ENCODE results near the gene CAPN8.

The CAPN8 gene

GRCh38 chr1:223618680-223619079 is 46.8 kb downstream of the CAPN8 start:
- FAIRE-seq (no peak), DNase-seq (ENCODE audit: low spot score) (no peak)

GRCh38 chr1:223617323-223618070 is 48.0 kb downstream of the CAPN8 start:
- FAIRE-seq, result no peak
- DNase-seq (ENCODE audit: low spot score), result no peak

DNA sequence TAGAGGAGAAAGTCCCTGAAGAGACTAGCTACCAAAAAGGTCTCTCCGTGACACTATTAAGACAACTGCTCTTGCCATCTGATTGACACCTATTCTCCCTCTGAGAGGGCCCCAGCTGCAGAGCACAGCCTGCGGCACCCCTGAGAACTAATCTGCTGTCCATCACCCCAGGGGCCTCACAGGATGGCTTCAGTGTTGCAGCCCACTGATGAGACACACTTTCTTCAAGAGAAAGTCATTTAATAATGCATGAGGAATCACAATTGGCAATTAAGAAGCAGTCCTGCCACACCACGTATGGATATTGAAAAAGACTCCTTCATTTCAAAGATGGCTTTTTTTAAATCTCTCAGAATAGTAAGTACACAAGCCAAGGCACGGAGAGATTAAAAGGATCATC is 48.9 kb downstream of the CAPN8 start:
- no peak for DNase-seq (ENCODE audit: low spot score)
- no peak for FAIRE-seq

- no peak for FAIRE-seq
Observed at GRCh38 chr1:223611936-223612335, 53.6 kb downstream of the CAPN8 start.

GRCh38 chr1:223609977-223610376 is 55.5 kb downstream of the CAPN8 start:
- FAIRE-seq (no peak), DNase-seq (ENCODE audit: low spot score) (no peak)

More at GRCh38 chr1:223611936-223612335, 53.6 kb downstream of the CAPN8 start:
- no peak for DNase-seq (ENCODE audit: low spot score)

- no peak for FAIRE-seq
Observed at GRCh38 chr1:223609066-223609465, 56.4 kb downstream of the CAPN8 start.

GRCh38 chr1:223558512-223558911 is 107.0 kb downstream of the CAPN8 start:
- no peak for FAIRE-seq
- no peak for DNase-seq (ENCODE audit: low spot score)

More at GRCh38 chr1:223609066-223609465, 56.4 kb downstream of the CAPN8 start:
- no peak for DNase-seq (ENCODE audit: low spot score)

DNA sequence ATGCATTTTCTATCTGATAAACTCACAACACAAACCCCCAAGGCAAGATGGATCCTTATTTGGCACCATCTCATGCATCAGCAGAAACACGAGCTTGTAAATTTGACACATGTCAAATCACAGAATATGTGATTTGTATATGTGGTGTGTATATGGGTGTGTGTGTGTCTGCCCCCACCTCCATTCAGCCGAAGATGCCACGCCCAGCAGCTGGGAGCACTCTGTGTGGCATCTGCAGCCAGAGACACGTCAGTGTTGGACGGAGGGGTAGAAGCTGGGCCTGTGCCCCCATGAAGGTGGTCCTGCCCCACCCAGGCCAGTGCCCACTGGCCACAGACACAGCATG is 108.4 kb downstream of the CAPN8 start:
- no peak for DNase-seq (ENCODE audit: low spot score)
- FAIRE-seq, result no peak

- DNase-seq (ENCODE audit: low spot score) (peak; percentile 29), FAIRE-seq (no peak)
Observed at GRCh38 chr1:223556414-223557129, 108.9 kb downstream of the CAPN8 start.

GRCh38 chr1:223553957-223554356 is 111.5 kb downstream of the CAPN8 start:
- DNase-seq (ENCODE audit: low spot score), result no peak
- no peak for FAIRE-seq

DNA sequence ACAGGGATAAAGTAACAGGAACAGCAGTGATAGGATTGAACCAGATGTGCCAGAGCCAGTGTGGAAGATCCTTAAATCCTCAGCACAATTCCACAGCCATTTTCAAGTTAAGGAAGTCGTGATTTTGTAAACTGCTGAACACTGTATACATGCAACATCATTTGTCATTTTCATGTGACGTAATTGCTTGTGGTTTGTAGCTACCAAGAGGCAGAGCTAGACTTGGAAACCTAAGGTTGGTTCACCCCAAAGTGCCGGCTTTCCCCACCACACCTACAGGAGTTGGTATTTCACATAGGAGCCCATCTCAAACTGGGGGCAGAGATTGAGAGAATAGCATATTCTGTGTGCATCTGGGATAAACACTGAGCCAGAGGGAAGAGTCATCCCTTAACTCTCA is 113.9 kb downstream of the CAPN8 start:
- FAIRE-seq (no peak), DNase-seq (ENCODE audit: low spot score) (no peak)

- DNase-seq (ENCODE audit: low spot score) (no peak), FAIRE-seq (no peak)
Observed at GRCh38 chr1:223549740-223550139, 115.8 kb downstream of the CAPN8 start.

DNA sequence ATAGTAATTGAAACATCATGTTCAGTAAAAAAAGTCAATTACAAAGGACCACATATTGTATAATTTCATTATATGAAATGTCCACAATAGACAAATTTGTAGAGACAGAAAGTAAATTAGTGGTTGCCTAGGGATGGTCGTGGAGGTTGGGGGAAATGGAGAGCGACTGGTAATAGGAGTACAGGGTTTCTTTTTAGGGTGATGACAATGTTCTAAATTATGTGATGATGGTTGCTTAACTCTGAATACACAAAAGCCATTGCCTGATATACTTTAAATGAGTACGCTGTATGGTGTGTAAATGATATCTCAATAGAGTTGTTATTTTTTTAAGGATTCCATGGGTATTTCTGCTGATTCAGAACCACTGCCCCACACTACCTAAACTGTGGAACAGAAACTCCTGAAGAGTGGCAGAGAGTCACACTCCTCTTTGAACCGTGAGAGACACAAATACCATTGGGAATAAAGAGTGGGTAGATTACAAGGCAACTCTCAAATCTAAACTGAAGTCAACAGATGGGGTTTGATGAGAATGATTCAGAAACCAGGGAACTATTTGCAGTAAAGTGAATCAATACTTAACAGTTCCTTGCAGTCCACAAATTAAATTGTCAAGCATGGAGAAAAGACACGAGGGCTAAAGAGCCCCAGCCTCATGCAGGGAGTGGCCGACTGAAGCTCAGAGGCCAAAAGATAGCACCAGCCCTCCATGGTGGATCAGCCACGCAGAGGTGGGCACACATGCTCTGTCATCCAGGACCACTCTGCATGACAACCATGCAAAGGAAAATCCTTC is 118.0 kb downstream of the CAPN8 start:
- FAIRE-seq (no peak), DNase-seq (ENCODE audit: low spot score) (no peak)

- DNase-seq (ENCODE audit: low spot score) (no peak), FAIRE-seq (no peak)
Observed at GRCh38 chr1:223545343-223545742, 120.2 kb downstream of the CAPN8 start.

DNA sequence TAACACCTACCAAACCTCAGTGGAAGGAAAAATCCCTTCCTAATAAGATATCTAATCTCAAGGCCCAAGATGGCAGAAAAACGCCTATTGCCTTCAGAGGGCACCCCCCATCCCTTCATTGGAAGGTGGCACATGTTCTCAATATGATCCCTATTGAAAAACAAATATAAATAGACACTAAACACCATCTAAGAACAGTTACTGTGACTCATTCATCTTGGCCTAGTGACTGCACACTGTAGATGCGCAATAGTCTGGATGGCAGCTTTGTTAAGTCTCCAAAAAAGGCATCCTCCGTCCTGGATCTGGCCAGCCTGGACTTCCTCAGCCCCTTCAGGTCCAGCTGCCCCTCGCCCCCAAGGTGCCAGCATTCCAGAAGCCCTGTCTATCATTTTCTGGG is 121.9 kb downstream of the CAPN8 start:
- DNase-seq (ENCODE audit: low spot score), result no peak
- FAIRE-seq, result no peak

GRCh38 chr1:223542831-223543230 is 122.7 kb downstream of the CAPN8 start:
- FAIRE-seq (no peak), DNase-seq (ENCODE audit: low spot score) (no peak)

- DNase-seq (ENCODE audit: low spot score) (no peak), FAIRE-seq (no peak)
Observed at GRCh38 chr1:223540485-223541106, 124.9 kb downstream of the CAPN8 start.

- DNase-seq (ENCODE audit: low spot score) (no peak), FAIRE-seq (no peak)
Observed at GRCh38 chr1:223539750-223540149, 125.8 kb downstream of the CAPN8 start.

DNA sequence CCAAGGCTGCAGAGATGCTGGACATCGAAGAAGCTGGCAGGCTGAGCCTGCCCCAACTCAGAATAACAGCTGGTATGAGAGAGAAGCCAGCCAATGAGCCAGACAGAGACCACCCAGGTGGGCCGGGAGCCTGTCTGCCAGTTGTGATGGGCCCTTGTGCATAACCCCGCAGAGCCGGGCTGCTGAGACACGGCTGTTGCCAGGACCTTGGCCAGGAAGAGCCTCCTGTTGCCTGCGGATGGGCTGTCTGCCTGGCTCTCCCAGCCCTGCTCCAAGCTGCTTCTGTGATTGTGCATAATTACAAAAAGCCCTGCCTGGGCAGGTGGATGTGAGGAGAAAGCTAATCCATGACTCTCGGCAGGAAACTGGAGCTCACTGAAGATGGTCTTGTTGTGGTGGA is 126.5 kb downstream of the CAPN8 start:
- no peak for DNase-seq (ENCODE audit: low spot score)

DNA sequence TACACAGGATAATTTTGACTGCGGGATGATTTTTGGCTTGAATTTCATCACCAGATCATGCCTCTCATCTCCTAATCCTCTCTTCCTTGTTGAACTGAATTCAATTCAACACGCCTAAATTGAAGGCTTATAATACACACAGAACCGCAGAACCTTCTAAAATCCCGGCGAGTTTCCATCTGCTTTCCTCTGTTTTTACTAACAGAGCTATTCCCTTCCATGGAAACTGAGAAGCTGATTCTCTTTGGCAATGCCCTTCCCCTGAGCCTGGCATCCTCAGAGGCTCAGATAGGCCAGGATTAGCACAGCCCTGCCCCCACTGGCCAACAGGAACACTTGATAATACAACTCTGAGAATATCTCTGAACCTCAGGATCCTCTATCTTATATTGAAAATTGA is 130.2 kb downstream of the CAPN8 start:
- FAIRE-seq (no peak), DNase-seq (ENCODE audit: low spot score) (no peak)

More for the DNA sequence above, 126.5 kb downstream of the CAPN8 start:
- no peak for FAIRE-seq

DNA sequence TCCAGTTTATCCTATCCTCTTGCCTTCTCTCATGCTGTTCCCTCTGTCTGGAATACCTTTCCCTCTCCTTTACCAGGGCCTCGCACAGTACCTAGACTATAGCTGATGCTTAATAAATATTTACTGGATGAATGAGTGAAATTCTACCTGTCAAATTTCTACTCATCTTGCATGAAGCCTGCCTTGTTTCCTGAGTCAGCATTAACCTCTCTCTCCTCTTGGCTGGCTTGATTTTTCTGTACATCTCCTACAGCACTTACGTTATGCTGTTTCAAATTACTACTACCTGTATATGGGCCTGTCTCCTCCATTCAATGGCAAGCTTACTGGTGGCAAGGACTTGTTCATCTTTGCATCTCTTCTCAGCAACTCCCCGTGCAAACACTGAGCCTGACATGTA is 130.8 kb downstream of the CAPN8 start:
- FAIRE-seq, result no peak
- DNase-seq (ENCODE audit: low spot score), result no peak

DNA sequence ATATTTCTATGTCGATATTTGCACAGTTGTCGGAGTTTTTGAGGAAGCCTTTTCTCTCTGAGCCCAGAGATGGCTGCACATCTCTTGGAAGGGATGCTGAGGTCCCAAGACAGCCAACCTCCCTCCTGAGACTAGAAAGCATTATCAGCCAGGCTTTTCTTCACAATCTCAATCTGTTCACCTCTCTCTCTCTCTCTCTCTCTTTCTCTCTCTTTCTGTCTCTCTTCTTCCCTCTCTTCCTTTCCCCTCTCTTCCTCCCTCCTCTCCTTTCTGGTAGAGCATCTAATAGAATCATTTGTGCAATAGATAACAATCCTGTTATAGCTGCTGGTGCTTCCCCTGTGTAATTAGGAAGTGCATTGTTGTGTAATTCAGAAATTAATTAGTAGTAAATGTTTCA is 131.8 kb downstream of the CAPN8 start:
- no peak for FAIRE-seq
- DNase-seq (ENCODE audit: low spot score), result no peak

Data from urothelium cell line (cell line).